ENCODE results near the gene SLC9A3. TPM values are rescaled to one million over a fixed set of nuclear protein-coding genes. Genes with fewer than 3 reads are reported as not detected.

Gene SLC9A3
- total and polyA plus RNA-seq, 4 donors, result 2.3 to 7.2 (median 4.3) TPM

GRCh38 chr5:540071-540905 is 16.0 kb upstream of the SLC9A3 start:
- peaks cover 3% of the 10 kb centered on the region for H3K36me3 ChIP-seq (ENCODE audit: control insufficient read depth, insufficient read depth, low read length)
- DNase-seq (ENCODE audit: low read depth in 4 of 6, low spot score in 6 of 6), result peak in 1 of 6 donors; percentile 60
- no peak overlapping the region for H3K4me3 ChIP-seq (ENCODE audit: low read depth, low read length)
- H3K27ac ChIP-seq (ENCODE audit: low read depth, low read length), result no peak overlapping the region
- 42% methylated on average over 20 of the region's 23 CpGs for WGBS (ENCODE audit: insufficient coverage)
- H3K9me3 ChIP-seq (ENCODE audit: control insufficient read depth, insufficient read depth, low read length), result no peaks in the 10 kb centered on the region
- H3K27me3 ChIP-seq (ENCODE audit: control insufficient read depth, insufficient read depth, low read length), result peaks cover 14% of the 10 kb centered on the region
- H3K4me1 ChIP-seq (ENCODE audit: control insufficient read depth, insufficient read depth, low read length), result peaks cover 37% of the 10 kb centered on the region

- Histone ChIP-seq H3K4me3 (ENCODE audit: low read depth, low read length) (no peak overlapping the region), H3K4me1 (ENCODE audit: control insufficient read depth, insufficient read depth, low read length) (peaks cover 45% of the 10 kb centered on the region), H3K27ac (ENCODE audit: low read depth, low read length) (no peak overlapping the region), H3K27me3 (ENCODE audit: control insufficient read depth, insufficient read depth, low read length) (peaks cover 14% of the 10 kb centered on the region), H3K36me3 (ENCODE audit: control insufficient read depth, insufficient read depth, low read length) (peaks cover 3% of the 10 kb centered on the region), H3K9me3 (ENCODE audit: control insufficient read depth, insufficient read depth, low read length) (no peaks in the 10 kb centered on the region)
- WGBS (ENCODE audit: insufficient coverage), result 17% methylated on average over 19 of the region's 25 CpGs
- no peak for DNase-seq (ENCODE audit: low read depth in 4 of 6, low spot score in 6 of 6)
Measured at GRCh38 chr5:539469-540070, 15.3 kb upstream of the SLC9A3 start.

GRCh38 chr5:538801-539468 is 14.7 kb upstream of the SLC9A3 start:
- peaks cover 51% of the 10 kb centered on the region for H3K4me1 ChIP-seq (ENCODE audit: control insufficient read depth, insufficient read depth, low read length)
- peaks cover 14% of the 10 kb centered on the region for H3K27me3 ChIP-seq (ENCODE audit: control insufficient read depth, insufficient read depth, low read length)
- H3K9me3 ChIP-seq (ENCODE audit: control insufficient read depth, insufficient read depth, low read length), result no peaks in the 10 kb centered on the region
- H3K27ac ChIP-seq (ENCODE audit: low read depth, low read length), result no peak overlapping the region
- 47% methylated on average over 22 of the region's 27 CpGs for WGBS (ENCODE audit: insufficient coverage)
- peaks cover 3% of the 10 kb centered on the region for H3K36me3 ChIP-seq (ENCODE audit: control insufficient read depth, insufficient read depth, low read length)
- H3K4me3 ChIP-seq (ENCODE audit: low read depth, low read length), result no peak overlapping the region
- DNase-seq (ENCODE audit: low read depth in 4 of 6, low spot score in 6 of 6), result peak in 1 of 6 donors; percentile 23

GRCh38 chr5:538271-538771 is 14.1 kb upstream of the SLC9A3 start:
- peaks cover 17% of the 10 kb centered on the region for H3K27me3 ChIP-seq (ENCODE audit: control insufficient read depth, insufficient read depth, low read length)
- H3K4me1 ChIP-seq (ENCODE audit: control insufficient read depth, insufficient read depth, low read length), result peaks cover 57% of the 10 kb centered on the region
- 94% methylated on average over 27 of the region's 27 CpGs for WGBS (ENCODE audit: insufficient coverage)
- H3K27ac ChIP-seq (ENCODE audit: low read depth, low read length), result no peak overlapping the region
- H3K9me3 ChIP-seq (ENCODE audit: control insufficient read depth, insufficient read depth, low read length), result no peaks in the 10 kb centered on the region
- H3K36me3 ChIP-seq (ENCODE audit: control insufficient read depth, insufficient read depth, low read length), result peaks cover 3% of the 10 kb centered on the region
- no peak overlapping the region for H3K4me3 ChIP-seq (ENCODE audit: low read depth, low read length)
- no peak for DNase-seq (ENCODE audit: low read depth in 4 of 6, low spot score in 6 of 6)

- DNase-seq (ENCODE audit: low read depth in 4 of 6, low spot score in 6 of 6), result no peak
- peaks cover 3% of the 10 kb centered on the region for H3K36me3 ChIP-seq (ENCODE audit: control insufficient read depth, insufficient read depth, low read length)
- H3K27me3 ChIP-seq (ENCODE audit: control insufficient read depth, insufficient read depth, low read length), result peaks cover 24% of the 10 kb centered on the region
- peaks cover 64% of the 10 kb centered on the region for H3K4me1 ChIP-seq (ENCODE audit: control insufficient read depth, insufficient read depth, low read length)
- no peak overlapping the region for H3K4me3 ChIP-seq (ENCODE audit: low read depth, low read length)
- 91% methylated on average over 16 of the region's 16 CpGs for whole genome bisulfite sequencing (ENCODE audit: insufficient coverage)
- H3K27ac ChIP-seq (ENCODE audit: low read depth, low read length), result no peak overlapping the region
- H3K9me3 ChIP-seq (ENCODE audit: control insufficient read depth, insufficient read depth, low read length), result no peaks in the 10 kb centered on the region
Measured at GRCh38 chr5:537621-538071, 13.4 kb upstream of the SLC9A3 start.

DNA sequence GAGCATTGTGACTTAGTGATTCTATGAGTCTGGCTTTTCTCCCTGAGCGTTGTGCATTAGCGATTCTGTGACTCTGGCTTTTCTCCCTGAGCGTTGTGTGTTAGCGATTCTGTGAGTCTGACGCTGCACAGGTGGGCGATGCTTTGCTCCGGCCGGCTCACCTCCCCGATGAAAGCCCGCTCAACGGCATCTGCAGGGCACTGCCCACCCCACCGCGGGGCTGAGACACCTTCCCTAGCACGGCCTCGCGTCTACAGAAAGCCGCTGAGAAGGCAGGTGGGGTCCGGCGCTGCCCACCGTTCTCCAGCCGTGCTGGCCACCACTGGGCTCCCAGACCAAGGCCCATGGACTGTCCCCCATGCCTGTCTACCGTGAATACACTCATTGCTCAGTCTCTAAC is 12.8 kb upstream of the SLC9A3 start:
- Histone ChIP-seq H3K27ac (ENCODE audit: low read depth, low read length) (no peak overlapping the region), H3K4me1 (ENCODE audit: control insufficient read depth, insufficient read depth, low read length) (peaks cover 69% of the 10 kb centered on the region), H3K4me3 (ENCODE audit: low read depth, low read length) (no peak overlapping the region), H3K27me3 (ENCODE audit: control insufficient read depth, insufficient read depth, low read length) (peaks cover 24% of the 10 kb centered on the region), H3K36me3 (ENCODE audit: control insufficient read depth, insufficient read depth, low read length) (peaks cover 3% of the 10 kb centered on the region), H3K9me3 (ENCODE audit: control insufficient read depth, insufficient read depth, low read length) (no peaks in the 10 kb centered on the region)
- 86% methylated on average over 19 of the region's 22 CpGs for whole genome bisulfite sequencing (ENCODE audit: insufficient coverage)
- no peak for DNase-seq (ENCODE audit: low read depth in 4 of 6, low spot score in 6 of 6)

- peak in 2 of 6 donors; percentile 44 for DNase-seq (ENCODE audit: low read depth in 4 of 6, low spot score in 6 of 6)
- peaks cover 1% of the 10 kb centered on the region for H3K36me3 ChIP-seq (ENCODE audit: control insufficient read depth, insufficient read depth, low read length)
- H3K27ac ChIP-seq (ENCODE audit: low read depth, low read length), result peak overlapping the region; percentile 40
- peaks cover 32% of the 10 kb centered on the region for H3K27me3 ChIP-seq (ENCODE audit: control insufficient read depth, insufficient read depth, low read length)
- peaks cover 77% of the 10 kb centered on the region for H3K4me1 ChIP-seq (ENCODE audit: control insufficient read depth, insufficient read depth, low read length)
- no peaks in the 10 kb centered on the region for H3K9me3 ChIP-seq (ENCODE audit: control insufficient read depth, insufficient read depth, low read length)
- H3K4me3 ChIP-seq (ENCODE audit: low read depth, low read length), result no peak overlapping the region
- WGBS (ENCODE audit: insufficient coverage), result 42% methylated on average over 20 of the region's 27 CpGs
Measured at GRCh38 chr5:535846-536698, 11.8 kb upstream of the SLC9A3 start.

DNA sequence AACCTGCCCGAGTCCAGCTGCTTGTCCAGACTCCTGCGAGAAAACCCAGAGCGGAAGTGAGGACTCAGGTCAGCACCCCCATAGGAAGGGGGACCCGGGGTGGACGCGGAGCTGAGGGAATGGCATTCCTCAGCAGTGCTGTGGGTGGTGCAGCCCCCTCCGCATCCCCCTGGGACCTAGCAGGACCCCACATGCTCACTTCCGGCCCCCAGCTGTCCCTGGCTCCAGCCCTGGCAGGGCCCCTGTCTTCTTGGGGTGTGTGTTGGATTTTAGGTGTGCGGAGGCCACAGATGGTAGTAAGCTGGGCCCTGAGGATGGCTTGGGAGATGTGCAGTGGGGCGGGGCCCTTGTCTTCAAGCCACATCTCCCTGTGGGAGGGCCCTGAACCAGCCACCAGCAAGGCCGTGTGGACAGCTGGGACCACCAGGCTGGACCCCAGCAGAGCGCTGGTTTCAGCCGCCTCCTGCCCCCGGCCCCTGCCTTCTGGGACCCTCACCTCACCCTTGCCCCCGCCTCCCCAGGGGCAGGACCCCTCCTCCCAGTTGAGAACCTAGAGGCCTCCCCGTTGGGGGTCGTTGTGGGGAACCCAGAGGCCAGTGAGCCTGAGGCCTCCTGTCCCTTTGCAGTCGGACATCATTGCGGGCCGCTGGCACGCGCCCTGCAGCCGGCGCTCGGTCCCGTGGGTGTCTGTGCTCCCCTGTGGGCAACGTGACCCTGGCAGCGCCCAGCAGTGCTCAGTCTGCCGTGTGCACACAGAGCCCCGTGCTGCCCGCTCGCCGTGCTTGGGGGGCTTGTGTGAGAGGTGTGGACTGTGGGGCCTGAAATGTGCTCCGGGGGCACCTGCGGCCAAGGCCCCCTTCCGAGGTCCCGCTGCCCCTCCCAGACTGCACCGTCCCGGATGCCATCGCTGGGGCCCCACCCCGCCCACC is 10.8 kb upstream of the SLC9A3 start:
- 91% methylated on average over 27 of the region's 41 CpGs for WGBS (ENCODE audit: insufficient coverage)
- Histone ChIP-seq H3K4me1 (ENCODE audit: control insufficient read depth, insufficient read depth, low read length) (peaks cover 74% of the 10 kb centered on the region), H3K27me3 (ENCODE audit: control insufficient read depth, insufficient read depth, low read length) (peaks cover 36% of the 10 kb centered on the region), H3K9me3 (ENCODE audit: control insufficient read depth, insufficient read depth, low read length) (no peaks in the 10 kb centered on the region), H3K27ac (ENCODE audit: low read depth, low read length) (peak overlapping the region; percentile 93), H3K36me3 (ENCODE audit: control insufficient read depth, insufficient read depth, low read length) (no peaks in the 10 kb centered on the region), H3K4me3 (ENCODE audit: low read depth, low read length) (no peak overlapping the region)
- DNase-seq (ENCODE audit: low read depth in 4 of 6, low spot score in 6 of 6), result no peak

Measured in spinal cord (tissue), 10 donors.